Mesenchymal stem cell (in vitro differentiated cells and primary cell): ENCODE data around the gene ZSCAN21.

ENCODE experiments used
- DNase-seq: peaks from one replicate; pipeline ENCODE4 v3.0.0-alpha.2; 2013
- H2AFZ ChIP-seq: one replicate; pipeline ENCODE4 v1.6.1; 2013; ENCODE audit warnings: low read depth, mild to moderate bottlenecking, control low read depth, inconsistent platforms, low read length, moderate library complexity
- H2AK5ac ChIP-seq: 2 replicates; pipeline ENCODE4 v1.6.1; 2013; ENCODE audit warnings: low read length, moderate library complexity, mild to moderate bottlenecking, inconsistent platforms; ENCODE audit not compliant: severe bottlenecking
- H2BK120ac ChIP-seq: one replicate; pipeline ENCODE4 v1.6.1; 2013; ENCODE audit warnings: low read depth, mild to moderate bottlenecking, inconsistent platforms, low read length, moderate library complexity
- H2BK12ac ChIP-seq, 2 experiments: one replicate each; pipeline ENCODE4 v1.6.1; 2013; ENCODE audit warnings: inconsistent platforms in 2 of 2, low read length in 2 of 2, mild to moderate bottlenecking in 2 of 2, moderate library complexity in 2 of 2, control low read depth in 1 of 2
- H2BK15ac ChIP-seq: one replicate; pipeline ENCODE4 v1.6.1; 2013; ENCODE audit warnings: mild to moderate bottlenecking, low read depth, inconsistent platforms; ENCODE audit not compliant: poor library complexity, severe bottlenecking
- H2BK5ac ChIP-seq: 2 replicates; pipeline ENCODE4 v1.6.1; 2013; ENCODE audit warnings: low read depth, mild to moderate bottlenecking, low read length, control low read depth, inconsistent platforms; ENCODE audit not compliant: poor library complexity, severe bottlenecking
- H3K14ac ChIP-seq, 2 experiments: one replicate each; pipeline ENCODE4 v1.6.1; 2013; ENCODE audit warnings: inconsistent platforms in 2 of 2, low read length in 2 of 2, control low read depth in 1 of 2, mild to moderate bottlenecking in 1 of 2, moderate library complexity in 1 of 2
- H3K18ac ChIP-seq, 2 experiments: one replicate each; pipeline ENCODE4 v1.6.1; 2013; ENCODE audit warnings: inconsistent platforms in 2 of 2, low read length in 2 of 2, control low read depth in 1 of 2, low read depth in 1 of 2, mild to moderate bottlenecking in 1 of 2
- H3K23ac ChIP-seq, 2 experiments: one replicate each; pipeline ENCODE4 v1.6.1; 2013; ENCODE audit warnings: inconsistent platforms in 2 of 2, low read length in 2 of 2, mild to moderate bottlenecking in 2 of 2, moderate library complexity in 2 of 2, control low read depth in 1 of 2
- H3K27ac ChIP-seq: 2 replicates; pipeline ENCODE4 v1.5.1; 2013; ENCODE audit warnings: mild to moderate bottlenecking, moderate library complexity, low read length, control low read depth, inconsistent platforms; ENCODE audit not compliant: poor library complexity, severe bottlenecking
- H3K27me3 ChIP-seq, 2 experiments: 2 replicates each; pipeline versions ENCODE4 v1.6.1 to v1.7.0; 2013; ENCODE audit warnings: low read length in 2 of 2, mild to moderate bottlenecking in 2 of 2, moderate library complexity in 2 of 2, control low read depth in 1 of 2, inconsistent platforms in 1 of 2; ENCODE audit not compliant: control insufficient read depth in 1 of 2, insufficient read depth in 1 of 2
- H3K36me3 ChIP-seq, 2 experiments: 2 replicates each; pipeline versions ENCODE4 v1.6.1 to v1.7.0; 2013; ENCODE audit warnings: low read length in 2 of 2, control low read depth in 1 of 2, inconsistent platforms in 1 of 2, low read depth in 1 of 2, mild to moderate bottlenecking in 1 of 2; ENCODE audit not compliant: insufficient read depth in 2 of 2, control insufficient read depth in 1 of 2
- H3K4ac ChIP-seq, 2 experiments: one replicate each; pipeline ENCODE4 v1.6.1; 2013; ENCODE audit warnings: inconsistent platforms in 2 of 2, low read length in 2 of 2, mild to moderate bottlenecking in 2 of 2, moderate library complexity in 2 of 2, control low read depth in 1 of 2, low read depth in 1 of 2
- H3K4me1 ChIP-seq: 2 replicates; pipeline ENCODE4 v1.6.1; 2013; ENCODE audit warnings: low read depth, low read length, control low read depth; ENCODE audit not compliant: control insufficient read depth, insufficient read depth
- H3K4me2 ChIP-seq: 2 replicates; pipeline ENCODE4 v1.6.1; 2013; ENCODE audit warnings: low read length, mild to moderate bottlenecking, inconsistent platforms; ENCODE audit not compliant: poor library complexity, severe bottlenecking
- H3K4me3 ChIP-seq, 2 experiments: 2 replicates each; pipeline versions ENCODE4 v1.5.1 to v1.7.0; 2013; ENCODE audit warnings: low read length in 2 of 2, mild to moderate bottlenecking in 2 of 2, control low read depth in 1 of 2, low read depth in 1 of 2; ENCODE audit not compliant: insufficient read depth in 1 of 2
- H3K79me1 ChIP-seq: replicated peaks from 2 replicates; pipeline ENCODE4 v1.6.1; 2013; ENCODE audit warnings: mild to moderate bottlenecking, control low read depth, low read length, inconsistent platforms; ENCODE audit not compliant: poor library complexity, severe bottlenecking
- H3K9ac ChIP-seq: 2 replicates; pipeline ENCODE4 v1.7.0; 2013; ENCODE audit warnings: mild to moderate bottlenecking, low read length, moderate library complexity
- H3K9me3 ChIP-seq: 2 replicates; pipeline ENCODE4 v1.7.0; 2013; ENCODE audit warnings: mild to moderate bottlenecking, low read length; ENCODE audit not compliant: control insufficient read depth
- H4K8ac ChIP-seq: one replicate; pipeline ENCODE4 v1.6.1; 2013; ENCODE audit warnings: inconsistent platforms, mild to moderate bottlenecking, low read length, moderate library complexity
- H4K91ac ChIP-seq: one replicate; pipeline ENCODE4 v1.6.1; 2013; ENCODE audit warnings: mild to moderate bottlenecking, low read length, inconsistent platforms
- WGBS: methylation state at CpG from one replicate; pipeline ENCODE4 v1.1.7; 2013; ENCODE audit warnings: mixed read lengths; 5-methylcytosine and 5-hydroxymethylcytosine counted together

ZSCAN21 gene

DNA sequence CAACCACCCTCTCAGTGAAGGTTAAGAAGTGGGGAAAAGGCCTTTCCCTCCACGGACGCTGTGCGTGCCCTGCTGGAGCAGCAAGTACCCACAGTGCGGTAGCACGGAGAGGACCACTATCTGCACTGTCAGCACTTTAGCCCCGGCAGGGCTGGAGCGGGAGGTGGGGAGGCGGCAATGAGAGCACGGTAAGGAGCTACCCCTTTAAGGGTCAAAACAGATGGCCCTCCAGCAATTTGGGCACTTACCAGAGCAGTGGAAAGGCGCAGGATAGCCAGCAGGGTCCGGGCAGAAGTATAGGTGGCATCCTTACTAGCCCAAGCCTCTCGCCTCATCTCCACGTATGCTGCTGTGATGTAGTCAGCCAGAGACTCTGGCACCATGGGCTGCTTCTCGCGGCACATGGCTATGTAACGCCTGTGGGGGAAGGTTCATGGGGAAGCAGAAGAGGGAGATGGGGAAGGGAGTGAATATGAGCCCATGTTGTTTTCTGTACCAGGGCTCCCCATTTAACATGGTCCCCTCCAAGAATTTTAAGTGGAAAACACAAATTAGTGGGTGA lies 44.4 kb downstream of the ZSCAN21 start:
- 88% methylated on average over 16 of the region's 16 CpGs for WGBS
- Histone ChIP-seq H3K4me3 (no peak overlapping the region), H3K79me1 (peaks cover 41% of the 10 kb centered on the region), H3K4me2 (no peak overlapping the region), H3K23ac (no peak overlapping the region), H3K14ac (no peak overlapping the region), H3K9me3 (no peaks in the 10 kb centered on the region), H3K9ac (peak overlapping the region; percentile 2), H3K4ac (no peak overlapping the region), H4K91ac (no peak overlapping the region), H2BK120ac (no peak overlapping the region), H3K4me1 (peaks cover 6% of the 10 kb centered on the region), H3K27me3 (no peaks in the 10 kb centered on the region), H4K8ac (no peak overlapping the region), H2AFZ (no peak overlapping the region), H2AK5ac (no peak overlapping the region), H2BK12ac (no peak overlapping the region), H2BK5ac (no peak overlapping the region), H2BK15ac (no peak overlapping the region), H3K36me3 (peaks cover 77 to 86% of the 10 kb centered on the region in 2 experiments), H3K27ac (no peak overlapping the region), H3K18ac (no peak overlapping the region)
- DNase-seq: no peak

DNA sequence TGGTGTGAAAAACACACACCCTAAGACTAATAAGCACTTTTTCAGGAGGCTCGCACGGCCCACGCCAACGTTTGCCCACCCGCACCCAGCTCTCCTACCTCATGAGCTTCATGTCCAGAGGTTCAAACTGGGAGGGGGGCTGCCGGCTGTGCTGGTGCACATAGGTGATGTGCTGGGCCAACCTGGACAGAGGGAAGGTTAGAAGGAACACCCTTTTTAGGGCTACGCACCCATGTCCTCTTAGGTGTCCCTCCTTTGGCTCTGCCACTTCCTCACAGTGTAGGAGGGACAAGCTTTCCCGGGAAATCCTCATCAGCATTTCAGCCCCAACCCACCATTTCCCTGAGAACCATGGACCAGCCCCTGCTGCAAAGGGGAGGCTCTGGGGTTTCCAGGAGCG lies 45.7 kb downstream of the ZSCAN21 start:
- Histone ChIP-seq H3K4ac (no peak overlapping the region), H2AK5ac (no peak overlapping the region), H3K36me3 (peaks cover 82 to 91% of the 10 kb centered on the region in 2 experiments), H4K91ac (no peak overlapping the region), H4K8ac (peak overlapping the region; percentile 16), H3K4me1 (peaks cover 12% of the 10 kb centered on the region), H2BK120ac (no peak overlapping the region), H2BK5ac (no peak overlapping the region), H3K79me1 (peaks cover 39% of the 10 kb centered on the region), H3K23ac (no peak overlapping the region), H2BK12ac (no peak overlapping the region), H3K4me3 (no peak overlapping the region), H2BK15ac (no peak overlapping the region), H2AFZ (no peak overlapping the region), H3K9me3 (no peaks in the 10 kb centered on the region), H3K27ac (no peak overlapping the region), H3K9ac (no peak overlapping the region), H3K4me2 (no peak overlapping the region), H3K27me3 (no peaks in the 10 kb centered on the region), H3K14ac (peak overlapping the region in 1 of 2 experiments; percentile 32), H3K18ac (no peak overlapping the region)
- DNase-seq: no peak
- 87% methylated on average over 9 of the region's 9 CpGs for WGBS

DNA sequence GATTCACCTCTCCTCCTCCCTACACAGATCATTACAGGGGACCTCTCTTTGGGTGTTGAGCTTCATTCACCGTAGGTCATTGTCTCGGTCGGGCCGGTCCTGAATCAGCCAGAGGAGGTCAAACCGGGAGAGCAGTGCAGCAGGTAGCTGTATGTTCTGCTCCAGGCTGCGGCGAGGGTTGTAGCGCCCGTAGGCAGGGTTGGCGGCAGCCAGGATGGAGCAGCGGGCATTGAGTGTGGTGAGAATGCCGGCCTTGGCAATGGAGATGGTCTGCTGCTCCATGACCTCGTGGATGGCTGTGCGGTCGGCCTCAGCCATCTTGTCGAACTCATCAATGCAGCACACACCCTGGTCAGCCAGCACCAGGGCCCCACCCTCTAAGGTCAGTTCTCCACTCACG lies 46.1 kb downstream of the ZSCAN21 start:
- Histone ChIP-seq H3K27ac (no peak overlapping the region), H2BK120ac (no peak overlapping the region), H3K27me3 (no peaks in the 10 kb centered on the region), H2BK12ac (peak overlapping the region in 1 of 2 experiments; percentile 34), H3K36me3 (peaks cover 80 to 87% of the 10 kb centered on the region in 2 experiments), H3K9ac (no peak overlapping the region), H3K23ac (no peak overlapping the region), H4K8ac (no peak overlapping the region), H3K79me1 (peaks cover 36% of the 10 kb centered on the region), H3K9me3 (no peaks in the 10 kb centered on the region), H3K4me3 (no peak overlapping the region), H3K14ac (no peak overlapping the region), H2AK5ac (no peak overlapping the region), H2BK15ac (no peak overlapping the region), H3K4ac (no peak overlapping the region), H3K4me2 (no peak overlapping the region), H2AFZ (no peak overlapping the region), H2BK5ac (no peak overlapping the region), H4K91ac (no peak overlapping the region), H3K4me1 (peaks cover 11% of the 10 kb centered on the region), H3K18ac (no peak overlapping the region)
- no peak for DNase-seq
- 95% methylated on average over 17 of the region's 17 CpGs for WGBS

DNA sequence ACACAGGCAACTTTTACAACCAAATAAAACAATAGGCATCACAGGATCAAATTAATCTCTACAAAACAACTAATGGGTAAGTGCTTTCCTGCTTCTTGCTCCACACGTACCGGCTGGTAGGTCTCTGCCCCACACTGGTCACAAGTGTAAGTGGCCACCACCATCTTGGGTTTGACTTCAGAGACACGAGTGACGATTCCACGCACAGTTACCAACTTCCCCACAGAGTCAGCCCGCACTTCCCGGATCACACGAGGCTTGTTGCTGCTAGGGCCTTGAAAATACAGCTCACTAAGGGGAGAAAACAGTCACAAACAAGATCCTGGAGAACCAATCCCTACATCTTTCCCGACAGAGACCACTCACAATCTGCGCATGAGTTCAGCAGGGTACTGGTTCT lies 49.3 kb downstream of the ZSCAN21 start:
- peaks cover 29% of the 10 kb centered on the region for H3K79me1 ChIP-seq
- H3K14ac ChIP-seq: no peak overlapping the region
- H3K4me3 ChIP-seq: peak overlapping the region in 1 of 2 experiments; percentile 85
- DNase-seq: no peak
- H3K23ac ChIP-seq: no peak overlapping the region
- H3K27ac ChIP-seq: no peak overlapping the region
- no peak overlapping the region for H2BK15ac ChIP-seq
- H3K9me3 ChIP-seq: no peaks in the 10 kb centered on the region
- no peak overlapping the region for H2AFZ ChIP-seq
- no peak overlapping the region for H2BK120ac ChIP-seq
- no peak overlapping the region for H2BK5ac ChIP-seq
- no peak overlapping the region for H2AK5ac ChIP-seq
- no peak overlapping the region for H4K91ac ChIP-seq
- H3K18ac ChIP-seq: no peak overlapping the region
- no peak overlapping the region for H4K8ac ChIP-seq
- no peak overlapping the region for H3K4ac ChIP-seq
- peak overlapping the region; percentile 90 for H3K9ac ChIP-seq
- H3K4me2 ChIP-seq: no peak overlapping the region
- 97% methylated on average over 10 of the region's 10 CpGs for WGBS
- no peaks in the 10 kb centered on the region for H3K27me3 ChIP-seq
- no peak overlapping the region for H2BK12ac ChIP-seq
- H3K36me3 ChIP-seq: peaks cover 52 to 62% of the 10 kb centered on the region in 2 experiments
- H3K4me1 ChIP-seq: peaks cover 21% of the 10 kb centered on the region
